Naive thymus-derived CD4-positive, alpha-beta T cell (primary cell): ENCODE data around the gene ARHGAP4. TPM values are rescaled to one million over a fixed set of nuclear protein-coding genes. Genes with fewer than 3 reads are reported as not detected.

ENCODE experiments used
- ATAC-seq: fragments of 150-1000 bp; cut with Tn5 transposase; 2 replicates; pipeline ENCODE4 v1.10.0; 2021; ENCODE audit warnings: mild to moderate bottlenecking, moderate library complexity
- CTCF ChIA-PET: fragments of 350-600 bp; sonication (Branson Sonifier 250); formaldehyde crosslinking; loops from one replicate; lab custom pipeline; 2021; ENCODE audit warnings: antibody characterized with exemption; lab: Charles Lee
- POLR2A ChIA-PET: fragments of 350-600 bp; sonication (Branson Sonifier 250); formaldehyde crosslinking; loops from one replicate; lab custom pipeline; 2021; ENCODE audit warnings: antibody characterized with exemption, inconsistent platforms; lab: Charles Lee
- DNase-seq, 9 donors: peaks; one replicate each; pipeline versions ENCODE4 v3.0.0 to v3.0.0-alpha.2; 2020 to 2022; ENCODE audit warnings: mixed read lengths in 1 of 9
- H3K27ac ChIP-seq: one replicate; pipeline ENCODE4 v1.7.0; 2013; ENCODE audit warnings: mild to moderate bottlenecking, low read depth, low read length, moderate library complexity
- H3K27me3 ChIP-seq, 2 donors: one replicate each; pipeline ENCODE4 v1.7.0; 2013; ENCODE audit warnings: low read length in 2 of 2, mild to moderate bottlenecking in 2 of 2, moderate library complexity in 2 of 2; ENCODE audit not compliant: control insufficient read depth in 2 of 2, insufficient read depth in 2 of 2
- H3K36me3 ChIP-seq, 3 experiments: 1 replicate in 2 of 3; 2 replicates in 1 of 3; pipeline ENCODE4 v1.7.0; 2013; ENCODE audit warnings: low read length in 3 of 3, mild to moderate bottlenecking in 3 of 3, moderate library complexity in 1 of 3; ENCODE audit not compliant: insufficient read depth in 3 of 3, control insufficient read depth in 2 of 3
- H3K4me1 ChIP-seq, 2 donors: one replicate each; pipeline ENCODE4 v1.7.0; 2013; ENCODE audit warnings: low read length in 2 of 2, mild to moderate bottlenecking in 2 of 2, moderate library complexity in 1 of 2; ENCODE audit not compliant: control insufficient read depth in 2 of 2, insufficient read depth in 2 of 2
- H3K4me3 ChIP-seq: 2 replicates; pipeline ENCODE4 v1.7.0; 2013; ENCODE audit warnings: mild to moderate bottlenecking, low read length
- H3K9me3 ChIP-seq, 3 experiments: 1 replicate in 2 of 3; 2 replicates in 1 of 3; pipeline ENCODE4 v1.7.0; 2013; ENCODE audit warnings: low read length in 3 of 3; ENCODE audit not compliant: control insufficient read depth in 2 of 3
- H3K27ac Mint-ChIP-seq, 9 donors: one replicate each; pipeline ENCODE4 v1.8.0; 2020 to 2022; ENCODE audit warnings: mixed read lengths in 9 of 9, mild to moderate bottlenecking in 8 of 9, moderate library complexity in 5 of 9, inconsistent platforms in 2 of 9
- H3K27me3 Mint-ChIP-seq, 5 donors: one replicate each; pipeline ENCODE4 v1.8.0; 2021 to 2022; ENCODE audit warnings: mixed read lengths in 5 of 5, mild to moderate bottlenecking in 1 of 5
- H3K36me3 Mint-ChIP-seq, 5 donors: one replicate each; pipeline ENCODE4 v1.8.0; 2020 to 2022; ENCODE audit warnings: mixed read lengths in 5 of 5, mild to moderate bottlenecking in 3 of 5, inconsistent platforms in 1 of 5
- H3K4me1 Mint-ChIP-seq, 7 donors: one replicate each; pipeline ENCODE4 v1.8.0; 2020 to 2022; ENCODE audit warnings: mixed read lengths in 7 of 7, mild to moderate bottlenecking in 3 of 7, inconsistent platforms in 1 of 7
- H3K4me3 Mint-ChIP-seq, 10 donors: one replicate each; pipeline ENCODE4 v1.8.0; 2020 to 2022; ENCODE audit warnings: mild to moderate bottlenecking in 10 of 10, mixed read lengths in 10 of 10, moderate library complexity in 6 of 10, inconsistent platforms in 2 of 10
- H3K9me3 Mint-ChIP-seq, 11 donors: one replicate each; pipeline ENCODE4 v1.8.0; 2020 to 2022; ENCODE audit warnings: mixed read lengths in 11 of 11, mild to moderate bottlenecking in 4 of 11, inconsistent platforms in 1 of 11, moderate library complexity in 1 of 11
- intact Hi-C, 2 donors: fragments of 100-400 bp; cut with micrococcal nuclease; formaldehyde crosslinking; loops; one replicate each; pipeline ENCODE4 v1.15.1; 2023
- polyA plus RNA-seq, 2 donors: library from polyadenylated mRNA; unstranded; fragments of 300-500 nt; fragmentation: Illumina TruSeq; gene quantifications; one replicate each; pipeline ENCODE4 v1.2.3, GENCODE V29; 2021
- total RNA-seq, 6 experiments: library from RNA in 5 of 6; stranded (reverse) in 5 of 6; gene quantifications; 1 replicate in 5 of 6; 2 replicates in 1 of 6; pipeline ENCODE4 v1.2.3 and lab custom pipeline; 2021 to 2026

Gene ARHGAP4
- total and polyA plus RNA-seq, 7 experiments from 2014 or later: 82.5 to 439 (median 341) TPM

- Histone ChIP-seq H3K4me3 (no peak overlapping the region), H3K4me1 (peaks cover 3 to 9% of the 10 kb centered on the region in 2 donors), H3K27me3 (no peaks in the 10 kb centered on the region), H3K9me3 (no peaks in the 10 kb centered on the region), H3K36me3 (peaks cover 0 to 20% (median 2%) of the 10 kb centered on the region in 3 experiments), H3K27ac (no peak overlapping the region)
- ChIA-PET POLR2A (interaction anchor here (7.7 to 21.0 kb wide), 2 partner anchors 19 to 22 kb away, joined by 63 to 384 read pairs; partner anchors contain the start of genes ARHGAP4, HCFC1 and NAA10), CTCF (interaction anchor here (1.0 to 10.9 kb wide), 8 partner anchors 12 to 183 kb away, joined by 3 to 168 read pairs (median 6); partner anchors contain the start of genes ARHGAP4, NAA10 and PLXNB3)
- Mint-ChIP-seq H3K9me3 (no peaks in the 10 kb centered on the region), H3K27me3 (no peaks in the 10 kb centered on the region), H3K4me1 (peaks cover 6 to 32% (median 22%) of the 10 kb centered on the region in 7 donors), H3K36me3 (peaks cover 0 to 28% (median 7%) of the 10 kb centered on the region in 5 donors), H3K4me3 (peak overlapping the region in 3 of 10 donors; percentile 9 to 23 (median 11)), H3K27ac (peak overlapping the region in 2 of 9 donors; percentile 28 to 29)
- ATAC-seq (no peak), DNase-seq (no peak)
- intact Hi-C loops: loop anchor here in 1 of 2 donors (2.0 to 5.0 kb wide), 2 partner anchors 23 to 39 kb away; no protein-coding TSS in a partner anchor
Observed at GRCh38 chrX:153945956-153946943, 20.2 kb upstream of the ARHGAP4 start.

- DNase-seq (no peak), ATAC-seq (peak; percentile 15)
- Mint-ChIP-seq H3K27me3 (no peaks in the 10 kb centered on the region), H3K4me3 (peak overlapping the region in 7 of 10 donors; percentile 39 to 90 (median 85)), H3K4me1 (peaks cover 6 to 43% (median 21%) of the 10 kb centered on the region in 7 donors), H3K27ac (peak overlapping the region in 4 of 9 donors; percentile 9 to 81 (median 80)), H3K9me3 (no peaks in the 10 kb centered on the region), H3K36me3 (peaks cover 0 to 15% (median 4%) of the 10 kb centered on the region in 5 donors)
- POLR2A ChIA-PET: interaction anchor here (7.7 to 21.0 kb wide), 2 partner anchors 18 to 24 kb away, joined by 63 to 384 read pairs; partner anchors contain the start of genes ARHGAP4, HCFC1 and NAA10
- Histone ChIP-seq H3K36me3 (peaks cover 0 to 11% (median 0%) of the 10 kb centered on the region in 3 experiments), H3K27me3 (no peaks in the 10 kb centered on the region), H3K4me3 (no peak overlapping the region), H3K27ac (peak overlapping the region; percentile 68), H3K9me3 (no peaks in the 10 kb centered on the region), H3K4me1 (peaks cover 3 to 9% of the 10 kb centered on the region in 2 donors)
- CTCF ChIA-PET: interaction anchor here (0.6 to 10.9 kb wide), 4 partner anchors 9 to 181 kb away, joined by 3 to 168 read pairs (median 4); partner anchors contain the start of gene ARHGAP4
- intact Hi-C loops: loop anchor here in 1 of 2 donors (5.0 kb wide), 1 partner anchor 37 kb away; no protein-coding TSS in a partner anchor
Observed at GRCh38 chrX:153944800-153945150, 18.7 kb upstream of the ARHGAP4 start.

GRCh38 chrX:153944140-153944799 lies 18.2 kb upstream of the ARHGAP4 start, which contains the start of gene RENBP:
Gene RENBP (minus strand): TSS chrX:153944643. CDS start chrX:153944610, 33 bp downstream.
- H3K27me3 Mint-ChIP-seq: no peaks in the 10 kb centered on the region
- ChIA-PET CTCF (interaction anchor here (1.0 to 10.9 kb wide), 2 partner anchors 9 to 19 kb away, joined by 5 to 168 read pairs; partner anchors contain the start of gene ARHGAP4), POLR2A (interaction anchor here (1.0 to 21.0 kb wide), 3 partner anchors 17 to 37 kb away, joined by 3 to 384 read pairs (median 63); partner anchors contain the start of genes ARHGAP4, HCFC1 and NAA10)
- intact Hi-C loops: no loop called here
- DNase-seq (peak in 3 of 9 donors; percentile 33 to 49 (median 37)), ATAC-seq (peak; percentile 67)
- peak within 1 kb of the TSS in 8 of 9 donors; percentile 78 to 92 (median 85) for H3K27ac Mint-ChIP-seq
- Histone ChIP-seq H3K27ac (peak within 1 kb of the TSS; percentile 68), H3K4me1 (peaks cover 3 to 9% of the 10 kb centered on the region in 2 donors), H3K36me3 (peaks cover 0 to 7% (median 0%) of the 10 kb centered on the region in 3 experiments), H3K4me3 (peak within 1 kb of the TSS; percentile 39), H3K9me3 (no peaks in the 10 kb centered on the region), H3K27me3 (no peaks in the 10 kb centered on the region)
- H3K4me1 Mint-ChIP-seq: peaks cover 6 to 39% (median 19%) of the 10 kb centered on the region in 7 donors
- H3K4me3 Mint-ChIP-seq: peak within 1 kb of the TSS; percentile 78 to 92 (median 88)
- H3K36me3 Mint-ChIP-seq: peaks cover 0 to 10% (median 4%) of the 10 kb centered on the region in 5 donors
- H3K9me3 Mint-ChIP-seq: no peaks in the 10 kb centered on the region

- Histone ChIP-seq H3K36me3 (peaks cover 0 to 7% (median 0%) of the 10 kb centered on the region in 3 experiments), H3K9me3 (no peaks in the 10 kb centered on the region), H3K27me3 (no peaks in the 10 kb centered on the region), H3K4me3 (no peak overlapping the region), H3K4me1 (no peaks in the 10 kb centered on the region), H3K27ac (peak overlapping the region; percentile 48)
- DNase-seq: no peak
- H3K27me3 Mint-ChIP-seq: no peaks in the 10 kb centered on the region
- peak overlapping the region; percentile 66 to 83 (median 73) for H3K4me3 Mint-ChIP-seq
- CTCF ChIA-PET: no interaction called here
- POLR2A ChIA-PET: interaction anchor here (0.6 to 21.0 kb wide), 2 partner anchors 14 to 147 kb away, joined by 3 to 384 read pairs; partner anchors contain the start of genes ARHGAP4, IDH3G, NAA10 and SSR4
- intact Hi-C loops: no loop called here
- H3K9me3 Mint-ChIP-seq: no peaks in the 10 kb centered on the region
- ATAC-seq: no peak
- H3K4me1 Mint-ChIP-seq: peaks cover 0 to 25% (median 17%) of the 10 kb centered on the region in 7 donors
- H3K36me3 Mint-ChIP-seq: peaks cover 0 to 7% (median 0%) of the 10 kb centered on the region in 5 donors
- H3K27ac Mint-ChIP-seq: peak overlapping the region in 8 of 9 donors; percentile 61 to 86 (median 78)
Observed at GRCh38 chrX:153941336-153942252, 15.5 kb upstream of the ARHGAP4 start.

GRCh38 chrX:153939573-153939972 lies 13.5 kb upstream of the ARHGAP4 start:
- Histone ChIP-seq H3K36me3 (peaks cover 0 to 7% (median 0%) of the 10 kb centered on the region in 3 experiments), H3K9me3 (no peaks in the 10 kb centered on the region), H3K27ac (no peak overlapping the region), H3K4me1 (no peaks in the 10 kb centered on the region), H3K4me3 (no peak overlapping the region), H3K27me3 (no peaks in the 10 kb centered on the region)
- DNase-seq: no peak
- POLR2A ChIA-PET: interaction anchor here (21.0 kb wide), 1 partner anchor 12 kb away, joined by 384 read pairs; the partner anchor contains the start of genes ARHGAP4 and NAA10
- Mint-ChIP-seq H3K4me1 (peaks cover 0 to 26% (median 19%) of the 10 kb centered on the region in 7 donors), H3K27ac (peak overlapping the region in 2 of 9 donors; percentile 28 to 51), H3K36me3 (peaks cover 0 to 7% (median 0%) of the 10 kb centered on the region in 5 donors), H3K9me3 (no peaks in the 10 kb centered on the region), H3K4me3 (no peak overlapping the region), H3K27me3 (no peaks in the 10 kb centered on the region)
- CTCF ChIA-PET: interaction anchor here (1.3 to 2.0 kb wide), 2 partner anchors 8 to 15 kb away, joined by 4 to 8 read pairs; no protein-coding TSS in a partner anchor
- intact Hi-C loops: no loop called here
- ATAC-seq: no peak
